Neural crest cell (in vitro differentiated cells): ENCODE data around the gene PAX5. TPM values are rescaled to one million over a fixed set of nuclear protein-coding genes. Genes with fewer than 3 reads are reported as not detected.

ENCODE experiments used
- DNase-seq: peaks from one replicate; pipeline ENCODE4 v3.0.0; 2021; ENCODE audit warnings: low read depth, mixed read lengths, low spot score
- H3K27ac Mint-ChIP-seq: one replicate; pipeline ENCODE4 v1.8.0; 2021; ENCODE audit warnings: mild to moderate bottlenecking, mixed read lengths; ENCODE audit not compliant: unreplicated experiment
- H3K27me3 Mint-ChIP-seq: 2 replicates; pipeline ENCODE4 v1.8.0; 2021; ENCODE audit warnings: low read depth, mild to moderate bottlenecking, mixed read lengths
- H3K36me3 Mint-ChIP-seq: 2 replicates; pipeline ENCODE4 v1.8.0; 2021; ENCODE audit warnings: low read depth, mild to moderate bottlenecking, mixed read lengths
- H3K4me1 Mint-ChIP-seq: 2 replicates; pipeline ENCODE4 v1.8.0; 2021; ENCODE audit warnings: mixed read lengths
- H3K4me3 Mint-ChIP-seq: one replicate; pipeline ENCODE4 v1.8.0; 2021; ENCODE audit warnings: mild to moderate bottlenecking, mixed read lengths
- H3K9me3 Mint-ChIP-seq: 2 replicates; pipeline ENCODE4 v1.8.0; 2021; ENCODE audit warnings: mixed read lengths
- total RNA-seq: library from RNA; stranded (reverse); gene quantifications from 2 replicates; pipeline ENCODE4 v1.2.1, GENCODE V29; 2021
- TF ChIP-seq, protein P1 (sequence below): fragments of 200-600 bp; sonication (generic); conservative IDR thresholded peaks from 2 replicates; pipeline ENCODE4 v1.5.0; 2021; ENCODE audit warnings: antibody characterized with exemption, mild to moderate bottlenecking

PAX5 gene
- total RNA-seq, 1 donor from 2014 or later: 19.5 TPM

GRCh38 chr9:36896296-36896695 is 137.8 kb downstream of the PAX5 start:
- no peaks in the 10 kb centered on the region for H3K36me3 Mint-ChIP-seq
- H3K4me3 Mint-ChIP-seq: no peak overlapping the region
- no peaks in the 10 kb centered on the region for H3K4me1 Mint-ChIP-seq
- H3K9me3 Mint-ChIP-seq: no peaks in the 10 kb centered on the region
- peaks cover 5% of the 10 kb centered on the region for H3K27me3 Mint-ChIP-seq
- DNase-seq: no peak
- H3K27ac Mint-ChIP-seq: no peak overlapping the region
- TF ChIP-seq, protein P1, sequence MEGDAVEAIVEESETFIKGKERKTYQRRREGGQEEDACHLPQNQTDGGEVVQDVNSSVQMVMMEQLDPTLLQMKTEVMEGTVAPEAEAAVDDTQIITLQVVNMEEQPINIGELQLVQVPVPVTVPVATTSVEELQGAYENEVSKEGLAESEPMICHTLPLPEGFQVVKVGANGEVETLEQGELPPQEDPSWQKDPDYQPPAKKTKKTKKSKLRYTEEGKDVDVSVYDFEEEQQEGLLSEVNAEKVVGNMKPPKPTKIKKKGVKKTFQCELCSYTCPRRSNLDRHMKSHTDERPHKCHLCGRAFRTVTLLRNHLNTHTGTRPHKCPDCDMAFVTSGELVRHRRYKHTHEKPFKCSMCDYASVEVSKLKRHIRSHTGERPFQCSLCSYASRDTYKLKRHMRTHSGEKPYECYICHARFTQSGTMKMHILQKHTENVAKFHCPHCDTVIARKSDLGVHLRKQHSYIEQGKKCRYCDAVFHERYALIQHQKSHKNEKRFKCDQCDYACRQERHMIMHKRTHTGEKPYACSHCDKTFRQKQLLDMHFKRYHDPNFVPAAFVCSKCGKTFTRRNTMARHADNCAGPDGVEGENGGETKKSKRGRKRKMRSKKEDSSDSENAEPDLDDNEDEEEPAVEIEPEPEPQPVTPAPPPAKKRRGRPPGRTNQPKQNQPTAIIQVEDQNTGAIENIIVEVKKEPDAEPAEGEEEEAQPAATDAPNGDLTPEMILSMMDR: no peak

DNA sequence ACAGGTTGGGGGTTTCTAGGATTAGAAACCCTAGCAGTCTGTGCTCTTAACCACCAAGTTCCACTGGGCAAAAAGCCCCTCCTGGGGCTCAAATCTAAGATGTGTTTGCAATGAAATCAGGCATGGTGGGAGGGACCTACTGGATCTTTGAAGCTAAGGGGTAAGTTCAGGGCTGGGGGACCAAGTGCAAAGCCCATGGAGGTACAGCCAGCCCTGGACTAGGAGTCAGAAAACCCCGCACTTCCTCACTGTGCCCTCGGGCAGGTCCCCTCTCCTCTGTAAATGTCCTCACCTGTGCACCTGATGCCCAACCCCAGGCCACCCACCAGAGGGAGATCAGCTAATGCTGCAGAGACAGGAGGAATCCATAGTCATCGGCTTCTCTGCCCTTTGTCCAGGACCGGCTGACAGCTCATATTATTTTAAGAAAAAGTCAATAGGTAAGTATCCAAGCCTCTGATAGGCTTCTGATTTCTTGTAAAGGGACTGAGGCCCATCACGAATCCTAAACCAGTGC is 138.3 kb downstream of the PAX5 start:
- Mint-ChIP-seq H3K4me3 (no peak overlapping the region), H3K27me3 (peaks cover 5% of the 10 kb centered on the region), H3K36me3 (no peaks in the 10 kb centered on the region), H3K27ac (no peak overlapping the region), H3K4me1 (no peaks in the 10 kb centered on the region), H3K9me3 (no peaks in the 10 kb centered on the region)
- no peak for DNase-seq
- TF ChIP-seq, protein P1: no peak

DNA sequence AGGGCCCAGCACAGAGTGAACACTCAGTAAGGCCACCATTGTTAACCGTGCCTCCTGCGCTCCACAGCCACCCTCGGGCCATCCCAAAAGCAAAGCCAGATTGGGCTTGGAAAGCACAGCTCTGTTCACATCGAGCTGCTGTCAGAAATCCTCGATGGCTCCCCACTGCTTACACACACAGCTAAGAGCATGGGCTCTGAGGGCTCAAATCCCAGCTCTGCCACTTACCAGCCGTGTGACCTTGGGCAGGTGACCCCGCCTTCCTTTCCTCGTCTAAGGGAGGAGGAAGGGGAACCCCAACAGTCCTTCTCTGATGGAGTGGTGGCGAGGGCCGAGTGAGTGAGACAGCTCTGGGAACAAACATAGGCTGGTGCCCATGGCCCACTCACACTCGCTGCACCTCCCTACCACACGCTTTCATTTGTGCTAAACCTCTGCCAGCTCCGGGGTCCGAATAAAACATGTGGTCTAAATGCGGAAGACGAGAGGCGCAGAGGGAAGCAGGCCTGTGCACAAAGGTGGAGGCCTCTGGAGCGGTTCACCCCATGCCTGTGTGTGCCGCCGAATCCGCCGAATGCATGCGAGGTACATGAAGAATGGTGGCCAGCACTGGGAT is 139.3 kb downstream of the PAX5 start:
- peaks cover 2% of the 10 kb centered on the region for H3K27me3 Mint-ChIP-seq
- no peaks in the 10 kb centered on the region for H3K9me3 Mint-ChIP-seq
- H3K4me3 Mint-ChIP-seq: no peak overlapping the region
- no peak for DNase-seq
- H3K4me1 Mint-ChIP-seq: no peaks in the 10 kb centered on the region
- no peak overlapping the region for H3K27ac Mint-ChIP-seq
- no peaks in the 10 kb centered on the region for H3K36me3 Mint-ChIP-seq
- TF ChIP-seq, protein P1: no peak

DNA sequence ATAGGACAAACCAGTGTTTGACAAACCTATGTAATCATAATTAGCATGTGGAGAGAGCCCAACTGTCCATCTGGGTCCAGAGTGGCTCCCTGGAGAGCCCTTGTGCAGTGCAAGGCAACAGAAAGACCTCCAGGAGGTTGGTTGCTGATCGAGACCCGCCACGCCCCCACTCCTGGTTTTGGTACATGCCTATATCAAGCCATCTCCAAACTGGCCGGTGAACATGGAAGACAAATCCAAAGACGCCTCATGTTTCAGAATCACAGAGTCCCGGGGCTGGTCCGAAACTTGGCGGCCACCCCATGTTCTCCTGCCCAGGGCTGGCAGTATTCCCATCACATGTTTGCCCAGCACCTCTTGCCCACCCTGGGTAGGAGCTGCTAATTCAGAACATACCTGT is 140.2 kb downstream of the PAX5 start:
- DNase-seq: no peak
- H3K27ac Mint-ChIP-seq: no peak overlapping the region
- TF ChIP-seq, protein P1: no peak
- H3K4me3 Mint-ChIP-seq: no peak overlapping the region
- H3K9me3 Mint-ChIP-seq: no peaks in the 10 kb centered on the region
- no peaks in the 10 kb centered on the region for H3K36me3 Mint-ChIP-seq
- H3K27me3 Mint-ChIP-seq: peaks cover 2% of the 10 kb centered on the region
- no peaks in the 10 kb centered on the region for H3K4me1 Mint-ChIP-seq

DNA sequence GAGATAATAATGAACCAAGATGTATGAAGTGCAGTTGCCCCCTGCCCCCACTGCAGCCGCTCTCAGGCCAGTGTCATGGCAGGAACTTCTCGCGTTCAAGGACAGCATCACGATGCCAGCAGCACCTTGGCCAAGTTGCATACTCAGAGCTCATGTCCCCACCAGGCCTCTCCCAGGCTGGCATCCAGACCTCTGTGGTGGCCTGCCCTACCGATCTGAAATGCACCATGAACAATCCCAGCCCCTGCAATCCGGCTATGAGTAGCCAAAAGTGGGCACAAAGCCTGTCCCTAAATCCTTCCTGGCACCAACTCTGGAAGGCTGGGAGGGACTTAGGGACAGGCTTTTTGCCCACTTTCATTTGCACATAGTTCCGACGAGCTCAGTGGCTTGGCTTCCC is 140.9 kb downstream of the PAX5 start:
- H3K4me3 Mint-ChIP-seq: no peak overlapping the region
- no peaks in the 10 kb centered on the region for H3K4me1 Mint-ChIP-seq
- no peaks in the 10 kb centered on the region for H3K9me3 Mint-ChIP-seq
- H3K36me3 Mint-ChIP-seq: no peaks in the 10 kb centered on the region
- no peak overlapping the region for H3K27ac Mint-ChIP-seq
- peaks cover 2% of the 10 kb centered on the region for H3K27me3 Mint-ChIP-seq
- DNase-seq: no peak
- TF ChIP-seq, protein P1: no peak
